Colonic mucosa (tissue), 4 donors: ENCODE data around the gene IPP. TPM values are rescaled to one million over a fixed set of nuclear protein-coding genes. Genes with fewer than 3 reads are reported as not detected.

ENCODE experiments used
- DNase-seq: peaks from one replicate; pipeline ENCODE4 v3.0.0-alpha.2; 2020
- H3K27ac ChIP-seq: fragments of 200-600 bp; one replicate; pipeline ENCODE4 v1.8.0; 2021
- H3K27me3 ChIP-seq: fragments of 200-600 bp; one replicate; pipeline ENCODE4 v1.8.0; 2021
- H3K36me3 ChIP-seq: fragments of 200-600 bp; one replicate; pipeline ENCODE4 v1.8.0; 2021
- H3K4me1 ChIP-seq: fragments of 200-600 bp; one replicate; pipeline ENCODE4 v1.8.0; 2021; ENCODE audit warnings: mild to moderate bottlenecking
- H3K4me3 ChIP-seq: fragments of 200-600 bp; one replicate; pipeline ENCODE4 v1.8.0; 2021
- H3K9ac ChIP-seq, 2 donors: one replicate each; pipeline ENCODE4 v1.7.0; 2013; ENCODE audit warnings: control low read depth in 2 of 2, low read depth in 2 of 2, low read length in 2 of 2
- H3K9me3 ChIP-seq: fragments of 200-600 bp; one replicate; pipeline ENCODE4 v1.8.0; 2021
- CTCF ChIP-seq: fragments of 200-600 bp; IDR thresholded peaks from one replicate; pipeline ENCODE4 v1.8.0; 2022; ENCODE audit warnings: antibody characterized with exemption, mild to moderate bottlenecking
- intact Hi-C: fragments of 100-400 bp; cut with DNase I; formaldehyde crosslinking; loops from one replicate; pipeline ENCODE4 v1.14.1; 2022
- total RNA-seq, 2 donors: library from RNA; stranded (reverse); fragmentation: NEBNext Ultra II Directional in 1 of 2; extraction: Animal tissue kit (Norgen Biotek cat#: 25700) in 1 of 2; gene quantifications; one replicate each; pipeline ENCODE4 v1.2.1, GENCODE V29; 2021
- donor health status: healthy.
- donor health status: DM: no; HTN: no; CAD: no.
- donor health status: DM: no; HTN: no; CAD: no.

Gene IPP
- total RNA-seq, 2 donors from 2014 or later, result 17.7 to 19.2 TPM

DNA sequence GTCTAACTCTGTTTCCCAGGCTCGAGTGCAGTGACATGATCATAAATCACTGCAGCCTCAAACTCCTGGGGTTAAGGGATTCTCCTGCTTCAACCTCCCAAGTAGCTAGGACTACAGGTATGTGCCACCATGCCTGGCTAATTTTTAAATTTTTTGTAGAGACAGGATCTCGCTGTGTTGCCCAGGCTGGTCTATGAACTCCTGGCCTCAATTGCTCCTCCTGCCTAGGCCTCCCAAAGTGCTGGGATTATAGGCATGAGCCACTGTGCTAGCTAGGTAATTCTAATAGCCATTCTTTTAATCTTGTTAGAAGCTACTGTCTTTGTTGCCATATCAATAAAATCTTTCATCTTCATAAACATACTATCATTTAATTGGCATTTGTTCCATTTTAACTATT lies 39.1 kb upstream of the IPP start:
- Histone ChIP-seq H3K9me3 (no peaks in the 10 kb centered on the region), H3K4me3 (no peak overlapping the region), H3K4me1 (no peaks in the 10 kb centered on the region), H3K36me3 (no peaks in the 10 kb centered on the region), H3K27me3 (no peaks in the 10 kb centered on the region), H3K27ac (no peak overlapping the region), H3K9ac (no peak overlapping the region)
- intact Hi-C loops, result no loop called here
- DNase-seq, result no peak
- no peak for TF ChIP-seq CTCF

DNA sequence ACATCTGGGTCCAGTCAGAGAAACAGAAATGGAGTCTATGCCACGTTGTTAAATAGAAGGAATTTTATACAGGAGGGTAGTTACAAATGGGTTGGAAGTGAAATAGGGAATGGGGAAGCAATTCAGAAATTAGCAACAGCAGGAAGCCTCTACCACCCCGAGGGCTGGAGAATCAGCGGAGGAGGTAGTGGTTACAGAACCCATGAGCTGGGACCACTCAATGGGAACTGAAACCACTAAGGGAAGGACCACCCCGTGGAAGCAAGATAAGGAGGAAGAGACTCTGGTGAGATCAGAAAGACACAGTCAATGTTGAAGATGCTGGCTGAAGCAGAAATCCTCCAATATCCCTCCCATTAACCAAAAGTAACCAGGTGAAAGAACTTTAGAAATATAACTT lies 37.5 kb upstream of the IPP start:
- Histone ChIP-seq H3K27me3 (no peaks in the 10 kb centered on the region), H3K36me3 (no peaks in the 10 kb centered on the region), H3K27ac (no peak overlapping the region), H3K4me3 (no peak overlapping the region), H3K9ac (no peak overlapping the region), H3K4me1 (no peaks in the 10 kb centered on the region), H3K9me3 (no peaks in the 10 kb centered on the region)
- TF ChIP-seq CTCF, result no peak
- DNase-seq, result no peak
- intact Hi-C loops, result no loop called here

DNA sequence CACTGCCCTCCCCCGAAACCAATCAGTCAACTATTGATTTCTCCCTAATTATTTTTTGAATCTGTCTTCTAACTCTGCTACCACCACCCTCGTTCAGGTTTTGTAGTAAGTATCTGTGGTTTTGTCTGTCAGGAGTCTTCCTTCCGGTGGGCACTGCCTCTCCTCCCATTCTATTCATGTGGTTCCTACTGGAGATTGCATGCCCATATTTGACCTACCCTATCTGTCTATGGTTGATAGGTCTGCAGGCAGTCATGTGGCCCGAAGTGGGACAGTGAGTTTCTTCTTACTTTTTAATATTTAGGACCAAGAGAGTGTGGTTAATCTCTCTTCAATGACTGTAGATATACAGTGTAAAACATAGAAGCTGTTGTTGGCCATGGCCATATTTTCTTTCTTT lies 35.1 kb upstream of the IPP start:
- no peak overlapping the region for H3K27ac ChIP-seq
- no peak overlapping the region for H3K9ac ChIP-seq
- TF ChIP-seq CTCF, result no peak
- no peak for DNase-seq
- no peaks in the 10 kb centered on the region for H3K4me1 ChIP-seq
- H3K27me3 ChIP-seq, result no peaks in the 10 kb centered on the region
- H3K36me3 ChIP-seq, result no peaks in the 10 kb centered on the region
- intact Hi-C loops, result no loop called here
- no peak overlapping the region for H3K4me3 ChIP-seq
- H3K9me3 ChIP-seq, result no peaks in the 10 kb centered on the region

DNA sequence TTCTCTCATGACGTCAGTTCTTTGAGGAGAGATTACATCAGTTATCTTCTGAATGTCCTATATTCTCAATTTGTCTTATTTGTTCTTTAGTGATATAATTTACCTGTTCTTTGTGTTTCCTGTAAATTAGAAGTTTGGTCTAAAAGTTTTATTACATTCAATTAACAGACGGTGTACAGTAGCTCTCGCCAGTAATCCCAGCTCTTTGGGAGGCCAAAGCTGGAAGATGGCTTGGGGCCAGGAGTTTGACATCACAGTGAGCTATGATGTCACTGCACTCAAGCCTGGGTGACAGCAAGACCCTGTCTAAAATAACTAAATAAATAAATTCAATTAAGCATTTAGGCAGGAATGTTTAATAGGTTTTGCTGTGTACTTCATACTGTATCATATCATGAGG lies 25.3 kb upstream of the IPP start:
- no peaks in the 10 kb centered on the region for H3K4me1 ChIP-seq
- H3K9ac ChIP-seq, result no peak overlapping the region

GRCh38 chr1:45772971-45773370 lies 22.5 kb upstream of the IPP start:
- no peak overlapping the region for H3K4me3 ChIP-seq
- H3K4me1 ChIP-seq, result no peaks in the 10 kb centered on the region
- TF ChIP-seq CTCF, result no peak
- no peak overlapping the region for H3K27ac ChIP-seq
- H3K36me3 ChIP-seq, result no peaks in the 10 kb centered on the region
- no peaks in the 10 kb centered on the region for H3K27me3 ChIP-seq
- no peaks in the 10 kb centered on the region for H3K9me3 ChIP-seq
- H3K9ac ChIP-seq, result no peak overlapping the region
- intact Hi-C loops, result no loop called here
- DNase-seq, result no peak

More for the DNA sequence above, 25.3 kb upstream of the IPP start:
- intact Hi-C loops, result no loop called here
- Histone ChIP-seq H3K4me3 (no peak overlapping the region), H3K27ac (no peak overlapping the region), H3K27me3 (no peaks in the 10 kb centered on the region), H3K36me3 (no peaks in the 10 kb centered on the region), H3K9me3 (no peaks in the 10 kb centered on the region)
- no peak for DNase-seq
- no peak for TF ChIP-seq CTCF
